Pancreas (tissue), 10 donors: Measurements from ENCODE around the gene CHTF8. TPM values are rescaled to one million over a fixed set of nuclear protein-coding genes. Genes with fewer than 3 reads are reported as not detected.

ENCODE experiments used
- ATAC-seq, 4 donors: fragments of 200-7000 bp; cut with Tn5 transposase; one replicate each; pipeline versions ENCODE4 v1.8.0 to v1.9.1; 2020; ENCODE audit warnings: mild to moderate bottlenecking in 4 of 4, moderate library complexity in 4 of 4
- DNase-seq, 6 donors: peaks; one replicate each; pipeline ENCODE4 v3.0.0-alpha.2; 2020
- FAIRE-seq: peaks from 2 replicates; lab custom pipeline; 2012; peaks lifted over from hg19 to GRCh38; lab: Jason Lieb, UNC
- H3K27ac ChIP-seq, 4 donors: fragments of 200-600 bp; sonication (generic); 1 replicate in 3 of 4; 2 replicates in 1 of 4; pipeline versions ENCODE4 v1.5.0 to v1.8.0; 2020
- H3K27me3 ChIP-seq, 4 donors: fragments of 200-600 bp; one replicate each; pipeline ENCODE4 v1.8.0; 2021
- H3K36me3 ChIP-seq, 3 donors: fragments of 200-600 bp; sonication (generic) in 1 of 3; one replicate each; pipeline versions ENCODE4 v1.5.0 to v1.8.0; 2020 to 2021
- H3K4me1 ChIP-seq, 3 donors: fragments of 200-600 bp; one replicate each; pipeline ENCODE4 v1.8.0; 2021
- H3K4me3 ChIP-seq, 4 donors: fragments of 200-600 bp; sonication (generic) in 2 of 4; one replicate each; pipeline versions ENCODE4 v1.5.0 to v1.8.0; 2020 to 2021
- H3K9me3 ChIP-seq, 4 donors: fragments of 200-600 bp; one replicate each; pipeline ENCODE4 v1.8.0; 2021
- CTCF ChIP-seq, 4 donors: fragments of 200-600 bp; sonication (generic) in 3 of 4; IDR thresholded peaks; one replicate each; pipeline versions ENCODE4 v1.5.0 to v1.8.0; 2021; ENCODE audit warnings: antibody characterized with exemption in 4 of 4
- WGBS, 2 donors: extraction: QIAGEN DNeasy Blood & Tissue Kit; methylation state at CpG; one replicate each; pipeline ENCODE4 v1.1.7; 2013; 5-methylcytosine and 5-hydroxymethylcytosine counted together
- intact Hi-C, 3 donors: fragments of 100-400 bp; cut with DNase I; formaldehyde crosslinking; loops; one replicate each; pipeline versions ENCODE4 v1.11.1 to v1.14.2; 2022
- polyA plus RNA-seq, 2 donors: library from polyadenylated mRNA; stranded (reverse); fragments of 200-250 nt; gene quantifications; one replicate each; pipeline ENCODE4 v1.2.3, GENCODE V29; 2013
- total RNA-seq, 6 donors: library from RNA; stranded (reverse); fragmentation: NEBNext Ultra II Directional in 4 of 6; extraction: Animal tissue kit (Norgen Biotek cat#: 25700) in 4 of 6; gene quantifications; one replicate each; pipeline versions ENCODE4 v1.2.1 to v1.2.4, GENCODE V29; 2021 to 2023
- donor health status: healthy with polysubstance abuse.
- donor health status: DM: no; HTN: no; CAD: no; lungs with moderate emphysema.
- donor health status: DM: no; HTN: no; CAD: no.
- donor health status: control.
- donor health status: control.
- donor health status: Bipolar disorder and iron deficiency.
- donor health status: DM: yes; HTN: yes; CAD: no.
- donor health status: DM: no; HTN: no; CAD: no.
- donor health status: DM: no; HTN: no; CAD: no.
- donor health status: DM: yes; HTN: yes; CAD: no.

CHTF8 gene
- total and polyA plus RNA-seq, 8 donors = 21.7 to 74.5 (median 41.1) TPM

GRCh38 chr16:69166221-69166833 lies 33.9 kb upstream of the CHTF8 start:
- intact Hi-C loops = no loop called here
- WGBS, 2 donors = 77 to 84% methylated on average over 8 of the region's 8 CpGs

DNA sequence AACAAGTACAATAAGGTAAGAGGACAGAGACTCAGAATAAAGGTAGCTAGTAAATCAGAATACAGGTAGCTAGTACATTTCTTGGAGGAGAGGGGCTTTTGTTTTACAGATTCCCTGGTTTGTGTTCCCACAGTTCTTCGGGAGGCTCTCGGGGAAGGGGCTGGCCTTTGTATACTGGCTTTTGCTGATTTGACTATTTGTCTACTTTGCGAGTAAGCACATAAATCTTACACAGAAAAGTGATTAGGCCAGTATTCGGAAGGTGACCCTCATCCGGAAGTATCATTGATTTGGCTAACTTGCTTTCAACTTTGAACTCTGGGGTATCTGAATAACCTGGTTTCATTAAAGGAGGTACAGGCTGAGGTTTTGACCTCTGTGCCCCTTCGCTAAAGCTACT lies 33.2 kb upstream of the CHTF8 start:
- TF ChIP-seq CTCF (IDR thresholded peaks at IDR 0.05) = no peak
- 94% methylated on average over 6 of the region's 6 CpGs for WGBS, 2 donors
- no peak for FAIRE-seq

More at GRCh38 chr16:69166221-69166833, 33.9 kb upstream of the CHTF8 start:
- FAIRE-seq = no peak
- DNase-seq = no peak
- Histone ChIP-seq H3K36me3 (peaks cover 0 to 48% (median 2%) of the 10 kb centered on the region in 3 donors), H3K9me3 (no peaks in the 10 kb centered on the region), H3K27ac (no peak overlapping the region), H3K4me1 (peaks cover 5 to 11% (median 8%) of the 10 kb centered on the region in 3 donors), H3K4me3 (no peak overlapping the region), H3K27me3 (no peaks in the 10 kb centered on the region)
- no peak for ATAC-seq
- TF ChIP-seq CTCF (IDR thresholded peaks at IDR 0.05) = no peak

GRCh38 chr16:69160192-69160591 lies 27.8 kb upstream of the CHTF8 start:
- intact Hi-C loops = no loop called here
- no peaks in the 10 kb centered on the region for H3K4me1 ChIP-seq
- H3K9me3 ChIP-seq = no peaks in the 10 kb centered on the region
- DNase-seq (no peak), FAIRE-seq (no peak), ATAC-seq (no peak)
- no peak overlapping the region for H3K4me3 ChIP-seq
- no peaks in the 10 kb centered on the region for H3K27me3 ChIP-seq
- no peak overlapping the region for H3K27ac ChIP-seq
- H3K36me3 ChIP-seq = peaks cover 4 to 43% (median 6%) of the 10 kb centered on the region in 3 donors
- WGBS, 2 donors = 92 to 93% methylated on average over 1 of the region's 1 CpG
- no peak for TF ChIP-seq CTCF (IDR thresholded peaks at IDR 0.05)

More for the DNA sequence above, 33.2 kb upstream of the CHTF8 start:
- ATAC-seq = no peak
- H3K36me3 ChIP-seq = peaks cover 2 to 55% (median 4%) of the 10 kb centered on the region in 3 donors
- H3K4me1 ChIP-seq = peaks cover 5 to 8% (median 6%) of the 10 kb centered on the region in 3 donors
- no peak overlapping the region for H3K27ac ChIP-seq
- no peaks in the 10 kb centered on the region for H3K27me3 ChIP-seq
- no peaks in the 10 kb centered on the region for H3K9me3 ChIP-seq
- intact Hi-C loops = no loop called here
- no peak for DNase-seq
- no peak overlapping the region for H3K4me3 ChIP-seq

- peaks cover 4 to 52% (median 15%) of the 10 kb centered on the region in 3 donors for H3K36me3 ChIP-seq
- ATAC-seq (no peak), FAIRE-seq (no peak), DNase-seq (no peak)
- no peaks in the 10 kb centered on the region for H3K9me3 ChIP-seq
- no peaks in the 10 kb centered on the region for H3K27me3 ChIP-seq
- H3K4me1 ChIP-seq = no peaks in the 10 kb centered on the region
- H3K27ac ChIP-seq = no peak overlapping the region
- TF ChIP-seq CTCF (IDR thresholded peaks at IDR 0.05) = no peak
- intact Hi-C loops = no loop called here
- H3K4me3 ChIP-seq = no peak overlapping the region
- WGBS, 2 donors = 76 to 80% methylated on average over 3 of the region's 3 CpGs
Observed at GRCh38 chr16:69157196-69157595, 24.8 kb upstream of the CHTF8 start.
